ENCODE data around the gene VARS2.

DNA sequence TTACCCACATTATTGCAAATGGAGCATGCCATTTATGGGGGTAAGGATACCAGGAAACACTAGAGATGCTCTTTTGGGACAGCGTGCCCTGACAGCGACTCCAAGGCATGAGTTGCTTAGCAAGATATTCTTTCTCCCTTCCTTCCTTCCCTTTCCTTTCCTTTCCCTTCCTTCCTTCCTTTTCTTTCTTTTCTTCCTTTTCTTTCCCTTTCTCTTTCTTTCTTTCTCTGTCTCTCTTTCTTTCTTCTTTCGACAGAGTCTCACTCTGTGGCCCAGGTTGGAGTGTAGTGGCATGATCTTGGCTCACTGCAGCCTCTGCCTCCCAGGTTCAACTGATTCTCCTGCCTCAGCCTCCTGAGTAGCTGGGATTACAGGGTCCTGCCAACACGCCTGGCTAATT, 30.0 kb downstream of the VARS2 start:
- TF ChIP-seq, protein P1, sequence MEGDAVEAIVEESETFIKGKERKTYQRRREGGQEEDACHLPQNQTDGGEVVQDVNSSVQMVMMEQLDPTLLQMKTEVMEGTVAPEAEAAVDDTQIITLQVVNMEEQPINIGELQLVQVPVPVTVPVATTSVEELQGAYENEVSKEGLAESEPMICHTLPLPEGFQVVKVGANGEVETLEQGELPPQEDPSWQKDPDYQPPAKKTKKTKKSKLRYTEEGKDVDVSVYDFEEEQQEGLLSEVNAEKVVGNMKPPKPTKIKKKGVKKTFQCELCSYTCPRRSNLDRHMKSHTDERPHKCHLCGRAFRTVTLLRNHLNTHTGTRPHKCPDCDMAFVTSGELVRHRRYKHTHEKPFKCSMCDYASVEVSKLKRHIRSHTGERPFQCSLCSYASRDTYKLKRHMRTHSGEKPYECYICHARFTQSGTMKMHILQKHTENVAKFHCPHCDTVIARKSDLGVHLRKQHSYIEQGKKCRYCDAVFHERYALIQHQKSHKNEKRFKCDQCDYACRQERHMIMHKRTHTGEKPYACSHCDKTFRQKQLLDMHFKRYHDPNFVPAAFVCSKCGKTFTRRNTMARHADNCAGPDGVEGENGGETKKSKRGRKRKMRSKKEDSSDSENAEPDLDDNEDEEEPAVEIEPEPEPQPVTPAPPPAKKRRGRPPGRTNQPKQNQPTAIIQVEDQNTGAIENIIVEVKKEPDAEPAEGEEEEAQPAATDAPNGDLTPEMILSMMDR (conservative IDR thresholded peaks at IDR 0.05): no peak
- TF ChIP-seq EZH2 (IDR thresholded peaks at IDR 0.05; ENCODE audit: low read depth): no peak

All from PC-9 (cell line).